Mesodermal cell (in vitro differentiated cells): ENCODE data around the gene FHIT.

Experiments
- H3K27ac ChIP-seq: 2 replicates; pipeline ENCODE4 v1.7.0; 2013; ENCODE audit warnings: mild to moderate bottlenecking, low read depth, low read length, moderate library complexity; ENCODE audit not compliant: severe bottlenecking
- H3K36me3 ChIP-seq: 2 replicates; pipeline ENCODE4 v1.7.1; 2013; ENCODE audit warnings: mild to moderate bottlenecking, low read length, moderate library complexity; ENCODE audit not compliant: control insufficient read depth, insufficient read depth
- H3K4me1 ChIP-seq: one replicate; pipeline ENCODE4 v1.7.1; 2013; ENCODE audit warnings: mild to moderate bottlenecking, low read length; ENCODE audit not compliant: insufficient read depth, control insufficient read depth, poor library complexity, severe bottlenecking
- H3K4me3 ChIP-seq: 2 replicates; pipeline ENCODE4 v1.7.0; 2013; ENCODE audit warnings: low read length, control low read depth, mild to moderate bottlenecking; ENCODE audit not compliant: insufficient read depth, poor library complexity, severe bottlenecking; ENCODE audit errors: extremely low read depth
- H3K9me3 ChIP-seq: 2 replicates; pipeline ENCODE4 v1.7.1; 2013; ENCODE audit warnings: mild to moderate bottlenecking, low read length, moderate library complexity; ENCODE audit not compliant: control insufficient read depth
- WGBS, 2 experiments: methylation state at CpG; one replicate each; pipeline ENCODE4 v1.1.5; 2013; ENCODE audit warnings: missing lambda C conversion rate in 2 of 2; ENCODE audit not compliant: insufficient coverage in 2 of 2; 5-methylcytosine and 5-hydroxymethylcytosine counted together

FHIT gene

DNA sequence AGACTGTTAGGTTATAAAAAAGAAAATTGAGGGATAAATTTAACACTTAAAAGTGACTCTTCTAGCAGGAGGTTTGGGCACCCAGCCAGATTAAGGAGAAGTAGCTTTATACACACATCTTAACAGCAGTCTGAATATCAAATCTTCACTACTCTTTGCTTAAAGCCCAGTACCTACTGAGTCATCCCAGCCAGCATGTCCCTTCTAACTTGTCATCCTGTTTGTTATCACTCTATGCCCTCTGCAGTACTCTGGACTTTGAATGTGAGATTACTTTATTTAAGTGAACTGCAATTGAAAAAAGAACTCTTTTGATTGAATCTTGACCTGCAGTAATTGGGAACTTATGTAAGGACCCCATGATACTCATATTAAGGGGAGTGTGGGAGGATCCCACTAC lies 77.6 kb downstream of the FHIT start:
- Histone ChIP-seq H3K4me3 (no peak overlapping the region), H3K9me3 (no peaks in the 10 kb centered on the region), H3K36me3 (no peaks in the 10 kb centered on the region), H3K4me1 (peaks cover 6% of the 10 kb centered on the region), H3K27ac (no peak overlapping the region)

DNA sequence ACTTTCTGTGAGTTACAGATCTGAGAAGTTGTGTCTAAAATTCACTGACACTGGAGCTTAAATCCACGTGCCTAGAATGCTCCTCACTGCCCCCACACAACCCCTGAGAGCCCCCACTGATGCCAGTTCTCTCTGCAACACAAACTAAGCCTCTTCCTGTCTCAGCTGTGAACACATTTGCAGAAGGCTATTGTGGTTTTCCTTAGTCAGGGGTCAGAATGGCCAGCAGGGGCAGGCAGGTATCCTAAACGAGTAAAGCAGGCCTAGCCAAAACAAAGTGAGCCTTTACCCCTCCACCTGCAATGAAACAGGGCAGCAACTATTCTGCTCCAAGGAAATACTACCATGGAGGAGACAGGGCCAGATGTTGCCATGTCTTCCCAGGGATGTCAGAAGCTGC lies 78.6 kb downstream of the FHIT start:
- Histone ChIP-seq H3K36me3 (no peaks in the 10 kb centered on the region), H3K4me1 (peaks cover 6% of the 10 kb centered on the region), H3K27ac (no peak overlapping the region), H3K9me3 (no peaks in the 10 kb centered on the region), H3K4me3 (no peak overlapping the region)
- WGBS, 2 experiments, result 0% methylated on average over 1 of the region's 2 CpGs

GRCh38 chr3:61172203-61172602 lies 79.0 kb downstream of the FHIT start:
- Histone ChIP-seq H3K27ac (no peak overlapping the region), H3K4me1 (peaks cover 6% of the 10 kb centered on the region), H3K36me3 (no peaks in the 10 kb centered on the region), H3K4me3 (no peak overlapping the region), H3K9me3 (no peaks in the 10 kb centered on the region)
- no CpG with 5 or more reads among the region's 1 CpG for WGBS, 2 experiments

DNA sequence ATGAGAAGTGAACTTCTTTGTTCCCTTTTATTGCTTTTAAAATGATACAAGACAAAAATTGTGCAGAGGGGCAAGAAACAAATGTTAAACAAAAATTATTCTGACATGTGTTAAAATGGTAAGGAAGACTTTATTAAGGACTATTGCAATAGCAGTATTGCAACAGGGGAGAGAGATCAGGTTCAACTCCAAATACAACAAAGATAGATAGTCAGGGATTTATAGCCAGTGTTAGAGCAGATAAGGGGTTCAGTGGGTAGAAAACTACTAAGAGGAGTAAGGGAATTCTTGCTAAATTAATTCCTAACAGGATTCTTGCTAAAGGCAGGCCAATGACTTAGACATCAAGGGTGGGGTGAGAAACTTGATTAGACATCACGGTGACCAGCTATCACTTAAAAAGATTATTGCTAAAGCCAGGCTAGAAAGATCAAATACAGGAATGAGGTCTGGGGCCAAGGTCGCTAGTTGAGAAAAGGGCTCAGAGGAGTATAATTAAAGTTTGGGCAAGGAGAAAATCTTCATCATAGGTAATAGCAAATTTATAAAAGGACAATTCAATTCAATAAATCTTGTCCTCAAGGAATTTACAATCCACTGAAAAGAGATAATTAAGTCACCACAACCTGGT lies 81.5 kb downstream of the FHIT start:
- H3K4me3 ChIP-seq, result no peak overlapping the region
- WGBS, 2 experiments, result no CpG with 5 or more reads among the region's 2 CpGs
- H3K9me3 ChIP-seq, result no peaks in the 10 kb centered on the region
- peaks cover 6% of the 10 kb centered on the region for H3K4me1 ChIP-seq
- H3K27ac ChIP-seq, result no peak overlapping the region
- H3K36me3 ChIP-seq, result no peaks in the 10 kb centered on the region

- Histone ChIP-seq H3K9me3 (no peaks in the 10 kb centered on the region), H3K36me3 (no peaks in the 10 kb centered on the region), H3K4me3 (no peak overlapping the region), H3K27ac (no peak overlapping the region), H3K4me1 (peaks cover 6% of the 10 kb centered on the region)
- 85 to 94% methylated on average over 3 of the region's 3 CpGs for WGBS, 2 experiments
These were observed 83.0 kb downstream of the FHIT start for GRCh38 chr3:61168286-61168685.

GRCh38 chr3:61162965-61163364 lies 88.3 kb downstream of the FHIT start:
- H3K9me3 ChIP-seq, result no peaks in the 10 kb centered on the region

DNA sequence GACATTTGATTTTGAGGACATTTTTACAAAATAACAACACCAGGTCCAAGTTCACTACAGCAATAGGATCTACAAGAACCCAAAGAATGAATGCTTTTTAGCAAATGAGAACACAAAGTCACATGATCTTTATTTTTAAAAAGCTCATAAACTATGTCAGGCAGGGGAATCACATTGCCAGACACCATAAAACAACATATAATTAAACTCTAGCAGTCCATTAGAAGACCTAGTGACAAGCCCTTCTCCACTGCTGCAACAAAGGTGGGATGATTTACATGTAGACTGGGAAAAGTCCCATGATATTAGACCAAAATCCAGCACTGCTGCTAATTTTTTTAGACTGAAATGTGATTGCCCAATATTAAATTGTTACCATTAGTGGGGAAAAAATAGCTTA lies 92.6 kb downstream of the FHIT start:
- Histone ChIP-seq H3K4me1 (no peaks in the 10 kb centered on the region), H3K4me3 (no peak overlapping the region), H3K27ac (no peak overlapping the region), H3K9me3 (no peaks in the 10 kb centered on the region), H3K36me3 (no peaks in the 10 kb centered on the region)

More at GRCh38 chr3:61162965-61163364, 88.3 kb downstream of the FHIT start:
- no peak overlapping the region for H3K27ac ChIP-seq
- H3K4me3 ChIP-seq, result no peak overlapping the region
- H3K4me1 ChIP-seq, result no peaks in the 10 kb centered on the region
- WGBS, 2 experiments, result 100% methylated on average over 1 to 2 of the region's 2 CpGs
- H3K36me3 ChIP-seq, result no peaks in the 10 kb centered on the region

- WGBS, 2 experiments, result 89 to 92% methylated on average over 3 of the region's 4 CpGs
- Histone ChIP-seq H3K4me1 (no peaks in the 10 kb centered on the region), H3K4me3 (no peak overlapping the region), H3K9me3 (no peaks in the 10 kb centered on the region), H3K36me3 (no peaks in the 10 kb centered on the region), H3K27ac (no peak overlapping the region)
These were observed 93.0 kb downstream of the FHIT start for GRCh38 chr3:61158216-61158615.

DNA sequence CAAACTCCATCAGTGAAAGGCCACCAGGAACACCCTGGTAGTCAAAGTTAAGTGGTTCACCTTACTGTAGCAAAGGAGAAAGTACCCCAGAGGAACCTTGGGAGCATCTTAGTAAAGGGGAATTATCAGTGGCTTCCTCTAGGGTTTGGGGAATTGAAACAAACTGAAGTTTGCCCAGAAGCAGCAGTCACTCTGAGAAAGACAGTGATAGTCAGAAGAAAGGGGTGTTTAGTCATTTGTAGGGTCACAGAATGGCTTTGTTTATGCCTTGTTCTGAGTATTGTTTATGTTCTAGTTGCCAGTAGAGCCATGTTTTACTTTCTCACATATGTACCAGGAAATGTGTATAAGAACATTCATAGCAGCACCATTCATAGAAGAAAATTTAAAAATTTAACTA lies 93.8 kb downstream of the FHIT start:
- Histone ChIP-seq H3K36me3 (no peaks in the 10 kb centered on the region), H3K4me1 (no peaks in the 10 kb centered on the region), H3K27ac (no peak overlapping the region), H3K9me3 (no peaks in the 10 kb centered on the region), H3K4me3 (no peak overlapping the region)

DNA sequence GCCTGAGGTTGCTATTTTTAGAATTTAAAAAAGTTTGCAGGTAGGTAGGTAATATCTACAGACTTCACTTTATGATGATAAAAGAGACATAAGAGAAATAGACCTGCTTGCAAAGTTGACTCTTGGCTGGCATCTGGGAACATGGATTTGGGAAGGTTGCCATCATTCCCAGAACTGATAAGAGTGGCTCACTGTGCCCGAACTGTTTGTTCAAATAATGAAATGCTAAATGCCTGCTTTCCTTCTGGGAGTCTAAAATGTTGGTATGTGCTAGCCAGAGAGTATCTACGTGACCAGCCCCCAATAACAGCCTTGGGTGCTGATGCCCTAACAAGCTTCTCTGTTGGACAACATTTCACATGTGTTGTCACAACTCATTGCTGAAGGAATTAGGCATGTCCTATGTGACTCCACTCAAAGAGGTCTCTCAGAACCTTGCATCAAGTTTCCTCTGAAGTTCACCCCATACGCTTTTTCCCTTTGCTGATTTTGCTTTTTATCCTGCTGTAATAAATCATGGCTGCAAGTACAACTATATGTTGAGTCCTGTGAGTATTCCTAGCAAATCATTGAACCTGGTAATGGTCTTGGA lies 95.5 kb downstream of the FHIT start:
- Histone ChIP-seq H3K4me1 (no peaks in the 10 kb centered on the region), H3K36me3 (no peaks in the 10 kb centered on the region), H3K9me3 (no peaks in the 10 kb centered on the region), H3K4me3 (no peak overlapping the region), H3K27ac (no peak overlapping the region)
- WGBS, 2 experiments, result 76 to 93% methylated on average over 2 of the region's 3 CpGs

DNA sequence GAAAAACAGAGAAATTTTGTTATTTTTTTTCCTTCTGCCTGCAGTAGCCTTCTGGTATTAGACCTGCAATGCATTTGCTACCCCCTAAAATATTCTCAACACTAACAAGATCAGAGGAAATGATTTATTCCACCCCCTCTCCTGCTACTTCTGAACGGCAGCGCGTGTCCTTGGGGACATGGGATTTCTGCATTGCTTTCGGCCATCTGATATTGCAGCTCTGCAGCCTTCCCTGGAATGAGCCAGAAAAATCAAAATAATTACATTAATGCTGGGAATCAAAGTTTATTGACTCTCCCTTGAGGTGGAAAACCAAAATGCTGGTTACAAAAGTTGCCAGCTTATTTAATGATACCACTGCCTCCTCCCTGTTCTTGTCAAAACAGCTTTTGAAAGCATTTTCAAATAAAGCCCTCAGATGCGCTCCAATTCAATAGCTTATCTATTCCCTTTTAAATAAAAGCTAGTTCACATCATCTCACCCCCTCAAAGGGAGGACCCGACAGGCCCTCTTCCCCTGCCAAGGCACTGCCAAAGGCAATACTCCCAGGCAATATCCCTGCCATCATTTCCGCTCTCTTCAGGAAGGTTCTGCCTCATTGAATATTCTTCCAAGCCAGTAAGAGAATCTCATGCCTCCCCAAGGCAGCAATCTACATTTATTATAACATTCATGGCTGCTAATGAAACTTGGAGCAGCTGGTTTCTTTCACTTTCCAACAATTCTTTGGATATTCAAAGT lies 96.6 kb downstream of the FHIT start:
- Histone ChIP-seq H3K9me3 (no peaks in the 10 kb centered on the region), H3K4me3 (no peak overlapping the region), H3K4me1 (no peaks in the 10 kb centered on the region), H3K36me3 (no peaks in the 10 kb centered on the region), H3K27ac (no peak overlapping the region)
- 81 to 100% methylated on average over 3 to 7 of the region's 7 CpGs for WGBS, 2 experiments
